Stimulated activated CD4-positive, alpha-beta T cell treated with anti-CD3 and anti-CD28 coated beads, Interleukin-15, amount 100 ng/mL, for 48 hours (primary cell): ENCODE measurements around the gene CDYL.

Experiments used
- DNase-seq, 2 donors: peaks; one replicate each; pipeline ENCODE4 v3.0.0-alpha.2; 2020; ENCODE audit warnings: low read depth in 2 of 2

CDYL gene

GRCh38 chr6:4776131-4776492 is at the start of gene CDYL:
TSS of gene CDYL (plus strand) at chr6:4776404. CDS start at chr6:4776784, 380 bp downstream.
- peak; percentile 70 to 83 for DNase-seq

DNA sequence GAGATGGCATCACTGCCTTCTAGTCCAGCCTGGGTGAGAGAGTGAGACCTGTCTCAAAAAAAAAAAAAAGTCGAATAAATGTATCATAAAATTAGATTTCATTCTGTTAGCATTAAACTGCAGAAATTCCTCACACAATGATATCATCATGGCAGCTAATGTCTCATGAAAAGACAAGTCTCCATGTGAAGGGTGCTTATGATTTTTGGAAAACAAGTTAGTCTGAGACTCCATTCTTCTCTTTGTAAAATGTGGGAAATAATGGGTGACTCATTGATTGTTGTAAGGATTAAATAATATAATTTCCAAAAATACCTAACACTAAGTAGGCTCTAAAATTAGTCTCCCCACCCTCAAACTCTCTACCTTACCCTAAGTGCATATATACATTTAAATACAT is 49.6 kb upstream of the CDYL start:
- DNase-seq: no peak

- DNase-seq: no peak
Observed at GRCh38 chr6:4727217-4727616, 49.0 kb upstream of the CDYL start.

DNA sequence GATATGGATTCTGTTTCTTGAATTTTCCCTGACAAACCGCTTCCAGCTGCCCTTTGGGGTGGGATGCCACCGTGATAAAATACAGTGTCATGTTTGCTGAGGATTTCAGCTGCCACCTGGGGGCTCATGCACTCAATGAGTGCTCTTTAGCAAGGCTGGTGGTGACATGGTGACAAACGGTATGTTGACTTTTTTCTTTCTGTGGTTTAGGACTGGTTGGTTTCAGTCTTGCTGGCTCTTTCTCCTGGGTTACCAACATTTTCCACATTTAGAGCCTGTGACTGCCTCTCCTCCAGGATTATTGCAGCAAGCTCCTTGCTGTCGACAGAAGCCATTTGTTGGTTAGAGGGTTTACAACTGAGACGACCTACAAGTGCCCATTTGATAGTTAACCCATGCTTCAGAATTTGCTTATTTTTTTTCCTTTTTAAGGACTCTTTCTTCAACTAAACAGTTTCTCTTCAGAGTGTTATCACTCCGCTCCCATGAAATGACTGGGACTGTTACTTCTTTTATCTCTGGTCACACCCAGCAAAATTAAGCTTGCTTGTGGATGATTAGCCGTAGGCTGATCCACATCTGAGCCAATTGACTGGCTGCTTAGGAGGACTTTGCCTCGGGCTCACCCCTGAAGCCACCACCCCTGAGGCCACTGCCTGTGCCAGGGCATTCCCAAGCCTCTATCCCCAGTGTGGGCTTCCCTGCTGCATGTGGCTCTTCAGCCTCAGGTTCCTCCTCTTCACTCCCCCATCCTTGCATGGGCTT is 48.4 kb upstream of the CDYL start:
- DNase-seq: no peak

- no peak for DNase-seq
Observed at GRCh38 chr6:4728436-4728769, 47.8 kb upstream of the CDYL start.

DNA sequence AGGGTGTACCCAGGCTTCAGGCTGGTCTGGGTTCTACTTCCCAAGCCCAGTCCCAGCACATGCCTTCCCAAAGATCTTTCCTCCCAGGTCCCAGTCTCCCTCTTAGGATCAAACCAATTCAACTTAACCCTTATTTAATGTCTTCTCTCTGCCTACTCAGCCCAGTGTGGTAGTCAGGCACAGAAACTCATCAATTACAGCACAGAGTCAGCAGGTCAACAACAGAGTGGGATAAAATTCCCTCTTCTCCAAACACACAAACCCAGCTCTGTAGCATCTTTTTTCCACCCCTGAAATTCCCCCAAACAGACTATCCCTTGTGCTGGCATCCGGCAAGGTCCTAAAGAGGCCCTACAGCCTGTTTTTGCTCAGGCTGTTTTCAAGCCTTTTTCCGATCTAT is 47.3 kb upstream of the CDYL start:
- DNase-seq: no peak

DNA sequence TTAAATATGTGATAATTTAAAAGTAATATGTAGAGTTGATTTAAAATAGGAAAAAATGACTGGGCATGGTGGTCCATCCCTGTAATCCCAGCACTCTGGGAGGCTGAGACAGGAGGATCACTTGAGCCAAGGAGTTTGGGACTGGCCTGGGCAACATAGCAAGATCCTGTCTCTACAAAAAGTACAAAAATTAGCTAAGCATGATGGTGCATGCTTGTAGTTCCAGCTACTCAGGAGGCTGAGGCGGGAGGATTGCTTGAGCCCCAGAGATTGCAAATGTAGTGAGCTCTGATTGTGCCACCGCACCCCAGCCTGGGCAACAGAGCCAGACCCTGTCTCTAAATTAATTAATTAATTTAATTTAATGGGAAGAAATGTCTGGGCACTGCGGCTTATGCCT is 44.2 kb upstream of the CDYL start:
- DNase-seq: no peak

DNA sequence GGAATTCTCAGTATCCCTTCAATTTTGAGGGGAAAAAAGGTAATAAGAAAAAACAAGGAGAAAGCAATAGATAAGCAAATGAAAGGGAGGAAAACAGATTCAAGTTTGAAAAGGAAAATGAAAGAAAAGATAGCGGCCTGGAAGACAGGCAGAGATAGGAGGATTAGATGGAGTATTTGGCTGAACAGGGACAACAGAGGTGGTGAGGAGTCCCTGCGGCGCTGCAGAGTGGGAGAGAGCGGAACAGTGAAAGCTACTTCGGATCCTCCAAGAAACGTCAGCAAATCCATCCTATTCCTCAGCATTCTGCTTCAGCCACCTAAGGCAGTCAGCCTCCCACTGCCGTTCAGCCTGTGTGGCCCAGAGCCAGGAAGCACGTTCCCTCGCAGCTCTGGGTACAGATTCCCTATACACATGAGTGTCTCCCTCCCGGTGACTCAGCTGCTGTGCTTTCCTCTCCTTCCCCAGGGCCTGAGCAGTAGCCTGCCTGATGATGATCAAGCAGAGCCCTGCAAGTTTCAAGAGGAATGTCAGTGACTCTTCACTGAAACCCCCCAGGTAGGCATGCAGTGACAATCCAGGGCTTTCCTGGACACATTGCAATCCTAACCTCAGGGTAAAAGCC is 43.4 kb upstream of the CDYL start:
- no peak for DNase-seq

DNA sequence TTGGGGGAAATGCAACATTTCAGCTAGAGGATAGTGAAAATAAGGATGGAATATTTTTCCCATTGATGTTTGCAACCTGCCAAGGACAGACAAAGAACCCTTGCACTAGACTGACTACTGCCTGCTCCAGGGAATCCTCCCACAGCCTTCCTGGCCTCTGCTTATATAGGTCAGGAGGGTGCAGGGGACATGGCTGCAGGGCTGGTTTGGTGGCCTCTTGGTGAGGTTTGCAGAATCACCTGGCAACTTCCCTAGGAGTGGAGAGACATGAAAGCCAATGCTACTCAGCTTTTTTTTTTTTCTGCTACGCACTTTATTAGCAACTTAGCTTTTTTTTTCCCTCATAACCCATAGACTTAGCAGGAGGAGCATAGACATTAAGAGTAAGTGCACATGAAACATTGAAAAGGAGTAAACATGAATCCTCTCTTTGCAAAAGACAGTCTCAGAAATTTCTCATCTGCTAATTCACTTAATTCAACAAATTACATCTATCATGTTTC is 39.8 kb upstream of the CDYL start:
- DNase-seq: no peak

- no peak for DNase-seq
Observed at GRCh38 chr6:4740032-4740431, 36.2 kb upstream of the CDYL start.

DNA sequence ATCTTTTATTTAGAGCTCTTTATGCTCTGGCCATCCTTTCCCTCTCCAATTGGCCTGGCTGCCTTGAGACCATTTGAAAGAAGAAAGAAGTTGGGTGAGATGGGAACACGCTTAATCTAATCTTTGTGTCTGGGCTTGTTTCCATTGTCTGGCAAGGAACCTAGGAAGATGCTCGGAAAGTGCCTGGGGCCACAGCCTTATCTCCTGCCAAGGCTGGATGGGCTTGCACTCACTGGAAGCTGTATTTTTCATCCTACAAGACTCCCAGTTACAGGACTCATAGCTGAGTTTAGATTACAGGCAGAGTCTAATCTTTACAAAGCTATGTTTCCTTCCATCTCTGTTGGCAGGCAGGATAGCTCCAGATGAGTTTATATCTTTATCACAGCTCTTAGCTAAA is 33.1 kb upstream of the CDYL start:
- no peak for DNase-seq

DNA sequence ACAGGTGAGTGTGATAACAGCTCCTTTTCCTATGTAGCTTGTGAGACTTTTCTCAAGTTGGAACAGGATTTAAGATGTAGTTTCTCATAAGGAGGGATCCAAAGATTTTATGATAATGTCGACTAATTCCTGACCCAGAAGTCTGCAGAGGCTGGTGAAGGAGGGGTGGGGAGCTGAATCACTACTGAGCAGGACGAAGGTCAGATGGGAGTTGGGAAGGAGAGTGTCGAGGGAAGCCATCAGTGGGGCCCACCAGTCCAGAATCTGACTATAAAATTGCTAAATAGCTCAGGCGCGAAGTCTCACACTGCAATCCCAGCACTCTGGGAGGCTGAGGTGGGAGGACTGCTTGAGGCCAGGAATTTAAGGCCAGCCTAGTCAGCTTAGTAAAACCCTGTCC is 32.3 kb upstream of the CDYL start:
- no peak for DNase-seq

GRCh38 chr6:4747588-4747987 is 28.6 kb upstream of the CDYL start:
- no peak for DNase-seq

DNA sequence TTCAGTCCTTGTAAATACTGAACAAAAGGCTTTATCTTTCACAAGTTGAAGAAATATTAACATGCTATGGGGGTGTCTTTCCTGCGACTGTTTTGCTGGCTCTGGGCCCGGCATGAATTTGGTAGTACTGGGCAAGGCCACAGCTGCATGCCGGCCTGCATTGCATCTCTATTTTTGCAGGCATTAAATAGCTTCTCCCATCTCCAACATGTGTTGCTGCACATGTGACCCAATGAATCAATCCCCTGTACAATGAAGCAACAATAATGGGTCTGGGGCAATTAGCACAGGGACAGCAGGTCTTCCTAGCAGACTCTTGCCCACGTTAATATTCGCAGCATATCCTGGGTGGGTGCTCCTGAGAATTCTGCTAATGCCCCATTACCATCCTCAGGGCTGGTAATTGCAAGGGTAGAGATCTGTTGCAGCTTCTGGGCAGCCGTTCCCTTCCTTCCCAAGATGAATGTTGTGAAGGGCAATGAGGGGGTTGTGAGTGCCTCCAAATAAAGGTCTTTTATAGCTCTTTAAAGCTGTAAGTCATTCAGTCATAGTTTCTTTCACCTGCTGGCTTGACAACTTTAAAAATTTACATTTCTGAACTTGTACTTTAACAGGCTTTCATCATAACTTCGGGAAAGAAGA is 24.3 kb upstream of the CDYL start:
- DNase-seq: no peak

DNA sequence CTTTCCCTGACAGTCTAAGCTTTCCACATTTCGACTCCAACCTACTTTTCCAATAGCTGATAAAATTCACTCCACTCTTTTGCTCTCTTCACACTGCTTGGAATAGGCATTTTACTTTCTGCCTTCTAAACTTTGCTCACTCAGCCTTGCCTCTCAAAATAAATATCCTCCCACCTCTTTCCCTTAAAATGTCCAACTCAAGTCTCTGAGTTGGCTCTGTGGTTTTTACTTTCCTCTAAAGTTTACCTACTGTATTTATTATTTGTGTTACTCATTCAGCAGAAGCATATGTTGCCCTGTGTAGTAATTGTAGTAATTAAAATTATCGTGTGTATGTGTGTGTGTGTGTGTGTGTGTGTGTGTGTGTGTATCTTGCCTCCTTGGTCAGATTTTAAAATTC is 20.0 kb upstream of the CDYL start:
- DNase-seq: no peak

DNA sequence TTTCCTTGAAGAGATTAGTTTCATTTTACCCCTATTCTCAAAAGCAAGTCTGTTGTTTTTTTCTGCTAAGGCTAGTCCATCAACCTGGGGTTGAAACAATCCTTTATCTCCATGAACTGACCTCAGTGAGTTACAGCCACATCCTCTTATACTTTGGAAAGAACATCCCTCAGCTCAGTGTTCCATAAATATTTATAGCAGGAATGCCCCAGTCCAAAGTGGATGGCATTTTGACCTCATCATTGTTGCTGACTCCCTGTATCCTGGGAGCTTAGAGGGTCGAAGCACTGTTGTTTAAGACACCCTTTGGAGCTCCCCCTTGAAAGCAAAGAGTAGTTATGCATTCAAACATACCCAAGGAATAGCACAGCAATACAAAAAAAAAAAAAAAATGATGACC is 16.2 kb upstream of the CDYL start:
- DNase-seq: no peak

GRCh38 chr6:4760773-4761172 is 15.4 kb upstream of the CDYL start:
- DNase-seq: no peak

- DNase-seq: no peak
Observed at GRCh38 chr6:4762294-4762693, 13.9 kb upstream of the CDYL start.

- DNase-seq: no peak
Observed at GRCh38 chr6:4763921-4764320, 12.3 kb upstream of the CDYL start.

GRCh38 chr6:4768815-4769214 is 7.4 kb upstream of the CDYL start:
- no peak for DNase-seq

DNA sequence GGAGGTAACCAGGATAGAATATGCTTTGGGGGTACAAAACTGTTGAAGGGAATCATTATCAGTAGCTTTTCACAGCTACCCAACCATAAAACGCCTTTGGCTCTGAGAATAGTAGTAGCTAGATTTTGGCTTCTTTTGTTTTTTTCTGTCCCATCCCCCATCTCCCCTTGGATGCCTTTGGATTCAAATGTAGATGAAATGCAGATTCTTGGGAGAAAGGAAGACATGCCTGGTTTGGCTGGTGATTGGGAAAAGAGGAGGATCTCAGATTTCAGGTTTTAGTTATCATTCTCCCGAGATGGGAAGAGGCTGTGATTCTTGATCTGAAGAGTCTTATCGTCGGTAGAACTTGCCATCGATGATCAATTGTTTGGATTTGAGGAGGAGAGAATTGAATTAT is 3.5 kb upstream of the CDYL start:
- DNase-seq: no peak

GRCh38 chr6:4773181-4773580 is 3.0 kb upstream of the CDYL start:
- DNase-seq: no peak

DNA sequence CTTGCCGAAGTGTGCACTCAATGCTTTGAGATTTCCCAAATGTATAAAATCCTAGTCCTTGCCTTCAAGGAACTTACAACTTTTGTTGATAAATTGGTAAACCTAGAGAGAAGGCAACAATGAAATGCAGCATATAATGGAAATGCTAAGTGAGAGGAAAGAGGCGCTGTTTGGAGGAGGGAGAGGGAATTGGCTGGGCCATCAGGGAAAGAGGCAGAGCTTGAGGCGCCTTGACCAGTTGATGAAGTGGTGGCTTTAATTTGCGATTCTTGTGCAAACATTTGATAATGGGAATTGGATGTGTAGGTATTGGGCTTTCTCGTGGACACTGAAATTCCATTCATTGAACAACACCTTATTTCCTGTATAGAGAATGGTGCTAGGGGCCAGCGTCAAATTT is 1.9 kb upstream of the CDYL start:
- DNase-seq: no peak
